Liver (tissue), 3 donors: ENCODE data around the gene ERC2.

Source experiments
- FOXA1 ChIP-seq: IDR thresholded peaks from 2 replicates; pipeline ENCODE4 v1.6.1; 2016; ENCODE audit warnings: antibody characterized with exemption
- FOXA2 ChIP-seq: IDR thresholded peaks from 2 replicates; pipeline ENCODE4 v1.6.1; 2016; ENCODE audit warnings: antibody characterized with exemption
- HNF4A ChIP-seq, 2 donors: conservative IDR thresholded peaks; 2 replicates each; pipeline ENCODE4 v1.6.1; 2016; ENCODE audit warnings: antibody characterized with exemption in 2 of 2, mild to moderate bottlenecking in 2 of 2
- JUND ChIP-seq, 2 donors: IDR thresholded peaks; 2 replicates each; pipeline ENCODE4 v1.6.1; 2016; ENCODE audit warnings: antibody characterized with exemption in 2 of 2
- RAD21 ChIP-seq, 2 donors: IDR thresholded peaks; 2 replicates each; pipeline ENCODE4 v1.6.1; 2016; ENCODE audit warnings: antibody characterized with exemption in 2 of 2, mild to moderate bottlenecking in 2 of 2
- YY1 ChIP-seq: IDR thresholded peaks from 2 replicates; pipeline ENCODE4 v1.6.1; 2016; ENCODE audit warnings: antibody characterized with exemption, mild to moderate bottlenecking
- TF ChIP-seq, protein P1 (sequence below): IDR thresholded peaks from 2 replicates; pipeline ENCODE4 v1.6.1; 2016; ENCODE audit warnings: antibody characterized with exemption, mild to moderate bottlenecking
- TF ChIP-seq, protein P2 (sequence below): fragments of 150-350 bp; IDR thresholded peaks from 2 replicates; pipeline ENCODE4 v1.5.1; 2017; ENCODE audit warnings: improper control_type of control experiment, low read depth, low read length; ENCODE audit not compliant: missing input control
- TF ChIP-seq, protein P3 (sequence below): IDR thresholded peaks from 2 replicates; pipeline ENCODE4 v1.6.1; 2016; ENCODE audit warnings: antibody characterized with exemption
- TF ChIP-seq, protein P4 (sequence below): IDR thresholded peaks from 2 replicates; pipeline ENCODE4 v1.6.1; 2016; ENCODE audit warnings: antibody characterized with exemption
- TF ChIP-seq, protein P5 (sequence below): IDR thresholded peaks from 2 replicates; pipeline ENCODE4 v1.6.1; 2016; ENCODE audit warnings: antibody characterized with exemption
- donor health status: healthy.
- donor health status: healthy.

DNA sequence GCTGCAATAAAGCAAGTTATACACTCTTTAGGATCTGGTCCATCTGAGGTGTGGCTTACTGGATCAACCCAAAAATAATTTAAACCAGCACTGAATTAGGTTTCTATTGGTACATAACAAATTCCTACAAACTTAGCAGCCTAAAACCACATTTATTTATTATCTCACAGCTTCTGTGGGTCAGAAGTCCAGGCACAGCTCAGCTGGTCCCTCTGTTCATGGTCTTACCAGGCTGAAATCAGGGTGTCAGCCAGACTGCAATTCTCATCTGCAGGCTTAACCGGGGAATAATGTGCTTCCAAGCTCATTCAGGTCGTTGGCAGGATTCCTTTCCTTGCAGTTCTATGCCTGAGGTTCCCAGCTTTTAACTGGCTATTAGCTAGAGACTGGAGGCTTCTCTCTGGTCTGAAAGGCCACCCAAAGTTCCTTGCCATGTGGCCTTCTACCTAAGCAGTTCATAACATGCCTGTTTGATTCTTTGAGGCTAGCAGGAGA is 503.7 kb downstream of the ERC2 start:
- TF ChIP-seq, protein P1, sequence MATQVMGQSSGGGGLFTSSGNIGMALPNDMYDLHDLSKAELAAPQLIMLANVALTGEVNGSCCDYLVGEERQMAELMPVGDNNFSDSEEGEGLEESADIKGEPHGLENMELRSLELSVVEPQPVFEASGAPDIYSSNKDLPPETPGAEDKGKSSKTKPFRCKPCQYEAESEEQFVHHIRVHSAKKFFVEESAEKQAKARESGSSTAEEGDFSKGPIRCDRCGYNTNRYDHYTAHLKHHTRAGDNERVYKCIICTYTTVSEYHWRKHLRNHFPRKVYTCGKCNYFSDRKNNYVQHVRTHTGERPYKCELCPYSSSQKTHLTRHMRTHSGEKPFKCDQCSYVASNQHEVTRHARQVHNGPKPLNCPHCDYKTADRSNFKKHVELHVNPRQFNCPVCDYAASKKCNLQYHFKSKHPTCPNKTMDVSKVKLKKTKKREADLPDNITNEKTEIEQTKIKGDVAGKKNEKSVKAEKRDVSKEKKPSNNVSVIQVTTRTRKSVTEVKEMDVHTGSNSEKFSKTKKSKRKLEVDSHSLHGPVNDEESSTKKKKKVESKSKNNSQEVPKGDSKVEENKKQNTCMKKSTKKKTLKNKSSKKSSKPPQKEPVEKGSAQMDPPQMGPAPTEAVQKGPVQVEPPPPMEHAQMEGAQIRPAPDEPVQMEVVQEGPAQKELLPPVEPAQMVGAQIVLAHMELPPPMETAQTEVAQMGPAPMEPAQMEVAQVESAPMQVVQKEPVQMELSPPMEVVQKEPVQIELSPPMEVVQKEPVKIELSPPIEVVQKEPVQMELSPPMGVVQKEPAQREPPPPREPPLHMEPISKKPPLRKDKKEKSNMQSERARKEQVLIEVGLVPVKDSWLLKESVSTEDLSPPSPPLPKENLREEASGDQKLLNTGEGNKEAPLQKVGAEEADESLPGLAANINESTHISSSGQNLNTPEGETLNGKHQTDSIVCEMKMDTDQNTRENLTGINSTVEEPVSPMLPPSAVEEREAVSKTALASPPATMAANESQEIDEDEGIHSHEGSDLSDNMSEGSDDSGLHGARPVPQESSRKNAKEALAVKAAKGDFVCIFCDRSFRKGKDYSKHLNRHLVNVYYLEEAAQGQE = no peak
- TF ChIP-seq, protein P2, sequence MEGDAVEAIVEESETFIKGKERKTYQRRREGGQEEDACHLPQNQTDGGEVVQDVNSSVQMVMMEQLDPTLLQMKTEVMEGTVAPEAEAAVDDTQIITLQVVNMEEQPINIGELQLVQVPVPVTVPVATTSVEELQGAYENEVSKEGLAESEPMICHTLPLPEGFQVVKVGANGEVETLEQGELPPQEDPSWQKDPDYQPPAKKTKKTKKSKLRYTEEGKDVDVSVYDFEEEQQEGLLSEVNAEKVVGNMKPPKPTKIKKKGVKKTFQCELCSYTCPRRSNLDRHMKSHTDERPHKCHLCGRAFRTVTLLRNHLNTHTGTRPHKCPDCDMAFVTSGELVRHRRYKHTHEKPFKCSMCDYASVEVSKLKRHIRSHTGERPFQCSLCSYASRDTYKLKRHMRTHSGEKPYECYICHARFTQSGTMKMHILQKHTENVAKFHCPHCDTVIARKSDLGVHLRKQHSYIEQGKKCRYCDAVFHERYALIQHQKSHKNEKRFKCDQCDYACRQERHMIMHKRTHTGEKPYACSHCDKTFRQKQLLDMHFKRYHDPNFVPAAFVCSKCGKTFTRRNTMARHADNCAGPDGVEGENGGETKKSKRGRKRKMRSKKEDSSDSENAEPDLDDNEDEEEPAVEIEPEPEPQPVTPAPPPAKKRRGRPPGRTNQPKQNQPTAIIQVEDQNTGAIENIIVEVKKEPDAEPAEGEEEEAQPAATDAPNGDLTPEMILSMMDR = no peak
- TF ChIP-seq YY1 (no peak), HNF4A (conservative IDR thresholded peaks at IDR 0.05) (no peak), RAD21 (IDR thresholded peaks at IDR 0.05) (no peak), JUND (IDR thresholded peaks at IDR 0.05) (no peak), FOXA2 (no peak), FOXA1 (no peak)
- TF ChIP-seq, protein P3, sequence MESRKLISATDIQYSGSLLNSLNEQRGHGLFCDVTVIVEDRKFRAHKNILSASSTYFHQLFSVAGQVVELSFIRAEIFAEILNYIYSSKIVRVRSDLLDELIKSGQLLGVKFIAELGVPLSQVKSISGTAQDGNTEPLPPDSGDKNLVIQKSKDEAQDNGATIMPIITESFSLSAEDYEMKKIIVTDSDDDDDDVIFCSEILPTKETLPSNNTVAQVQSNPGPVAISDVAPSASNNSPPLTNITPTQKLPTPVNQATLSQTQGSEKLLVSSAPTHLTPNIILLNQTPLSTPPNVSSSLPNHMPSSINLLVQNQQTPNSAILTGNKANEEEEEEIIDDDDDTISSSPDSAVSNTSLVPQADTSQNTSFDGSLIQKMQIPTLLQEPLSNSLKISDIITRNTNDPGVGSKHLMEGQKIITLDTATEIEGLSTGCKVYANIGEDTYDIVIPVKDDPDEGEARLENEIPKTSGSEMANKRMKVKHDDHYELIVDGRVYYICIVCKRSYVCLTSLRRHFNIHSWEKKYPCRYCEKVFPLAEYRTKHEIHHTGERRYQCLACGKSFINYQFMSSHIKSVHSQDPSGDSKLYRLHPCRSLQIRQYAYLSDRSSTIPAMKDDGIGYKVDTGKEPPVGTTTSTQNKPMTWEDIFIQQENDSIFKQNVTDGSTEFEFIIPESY = no peak
- TF ChIP-seq, protein P4, sequence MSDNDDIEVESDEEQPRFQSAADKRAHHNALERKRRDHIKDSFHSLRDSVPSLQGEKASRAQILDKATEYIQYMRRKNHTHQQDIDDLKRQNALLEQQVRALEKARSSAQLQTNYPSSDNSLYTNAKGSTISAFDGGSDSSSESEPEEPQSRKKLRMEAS = no peak
- TF ChIP-seq, protein P5, sequence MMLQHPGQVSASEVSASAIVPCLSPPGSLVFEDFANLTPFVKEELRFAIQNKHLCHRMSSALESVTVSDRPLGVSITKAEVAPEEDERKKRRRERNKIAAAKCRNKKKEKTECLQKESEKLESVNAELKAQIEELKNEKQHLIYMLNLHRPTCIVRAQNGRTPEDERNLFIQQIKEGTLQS = no peak
